ENCODE data around the gene ERN2.

GRCh38 chr16:23689442-23690187, 23.4 kb downstream of the ERN2 start:
- TF ChIP-seq CTCF (conservative IDR thresholded peaks at IDR 0.05) = no peak
- no peak for TF ChIP-seq ZFX (IDR thresholded peaks at IDR 0.05)

Data from C4-2B (cell line).